H1 (cell line): ENCODE measurements around the gene YTHDC2. TPM values are rescaled to one million over a fixed set of nuclear protein-coding genes. Genes with fewer than 3 reads are reported as not detected.

Experiments used
- CTCF ChIA-PET: fragments of 300-600 bp; sonication (Branson Sonifier 250); formaldehyde crosslinking; loops from one replicate; lab custom pipeline; 2021; ENCODE audit not compliant: partially characterized antibody; lab: Charles Lee
- POLR2A ChIA-PET: fragments of 300-600 bp; sonication (Branson Sonifier 250); formaldehyde crosslinking; loops from one replicate; lab custom pipeline; 2021; ENCODE audit warnings: inconsistent platforms; ENCODE audit not compliant: partially characterized antibody; lab: Charles Lee
- DNase-seq, 2 experiments: peaks; one replicate each; pipeline versions ENCODE4 v3.0.0 to v3.0.0-alpha.2; 2010 to 2022; ENCODE audit warnings: low spot score in 2 of 2, low read depth in 1 of 2, mixed read lengths in 1 of 2
- FAIRE-seq: peaks from 2 replicates; lab custom pipeline; 2011; peaks lifted over from hg19 to GRCh38; lab: Jason Lieb, UNC
- H2AFZ ChIP-seq: 2 replicates; pipeline ENCODE4 v1.8.1; 2012; ENCODE audit warnings: low read length, inconsistent platforms
- H2AK5ac ChIP-seq: 2 replicates; pipeline ENCODE4 v1.6.1; 2013; ENCODE audit warnings: low read depth, low read length
- H2BK120ac ChIP-seq: replicated peaks from 2 replicates; pipeline ENCODE3; 2013; ENCODE audit warnings: low read depth, low read length, inconsistent platforms
- H2BK12ac ChIP-seq: 2 replicates; pipeline ENCODE4 v1.6.1; 2013; ENCODE audit warnings: low read depth, low read length
- H2BK15ac ChIP-seq: 2 replicates; pipeline ENCODE4 v1.6.1; 2013; ENCODE audit warnings: low read length
- H2BK20ac ChIP-seq: 2 replicates; pipeline ENCODE4 v1.6.1; 2013; ENCODE audit warnings: low read length
- H2BK5ac ChIP-seq: 2 replicates; pipeline ENCODE4 v1.6.1; 2013; ENCODE audit warnings: low read depth, low read length
- H3K14ac ChIP-seq: 2 replicates; pipeline ENCODE4 v1.6.1; 2013; ENCODE audit warnings: inconsistent platforms; ENCODE audit not compliant: insufficient read length
- H3K18ac ChIP-seq: 2 replicates; pipeline ENCODE4 v1.6.1; 2013; ENCODE audit warnings: low read length; ENCODE audit errors: extremely low read depth
- H3K23ac ChIP-seq: 2 replicates; pipeline ENCODE4 v1.6.1; 2013; ENCODE audit warnings: inconsistent platforms; ENCODE audit not compliant: insufficient read length
- H3K23me2 ChIP-seq: 2 replicates; pipeline ENCODE4 v1.6.1; 2013; ENCODE audit warnings: low read depth, low read length
- H3K27ac ChIP-seq: 2 replicates; pipeline ENCODE4 v1.6.1; 2011; ENCODE audit warnings: low read depth, low read length, inconsistent platforms
- H3K27me3 ChIP-seq, 4 experiments: replicated peaks in 1 of 4; 1 replicate in 1 of 4; 2 replicates in 3 of 4; pipeline versions ENCODE4 v1.6.1 to v1.8.1; 2011 to 2013; ENCODE audit warnings: low read length in 3 of 4, mild to moderate bottlenecking in 3 of 4, inconsistent platforms in 2 of 4, mixed read lengths in 2 of 4, moderate library complexity in 1 of 4; ENCODE audit not compliant: control insufficient read depth in 3 of 4, insufficient read depth in 3 of 4; ENCODE audit errors: extremely low read depth in 1 of 4
- H3K36me3 ChIP-seq, 4 experiments: 2 replicates each; pipeline versions ENCODE4 v1.6.1 to v1.8.1; 2011 to 2013; ENCODE audit warnings: mild to moderate bottlenecking in 4 of 4, low read length in 3 of 4, moderate library complexity in 2 of 4, control low read depth in 1 of 4, inconsistent platforms in 1 of 4; ENCODE audit not compliant: insufficient read depth in 4 of 4, control insufficient read depth in 2 of 4
- H3K4ac ChIP-seq: replicated peaks from 2 replicates; pipeline ENCODE3; 2013; ENCODE audit warnings: low read length, low read depth, mixed read lengths, inconsistent platforms; ENCODE audit not compliant: insufficient read length
- H3K4me1 ChIP-seq, 4 experiments: replicated peaks in 1 of 4; 1 replicate in 1 of 4; 2 replicates in 3 of 4; pipeline versions ENCODE4 v1.6.1 to v1.8.1; 2011 to 2013; ENCODE audit warnings: low read length in 3 of 4, inconsistent platforms in 2 of 4, mixed read lengths in 1 of 4; ENCODE audit not compliant: insufficient read depth in 4 of 4, control insufficient read depth in 3 of 4
- H3K4me2 ChIP-seq, 2 experiments: 2 replicates each; pipeline versions ENCODE4 v1.6.1 to v1.8.1; 2011 to 2013; ENCODE audit warnings: low read depth in 2 of 2, low read length in 2 of 2, control low read depth in 1 of 2, inconsistent platforms in 1 of 2, mild to moderate bottlenecking in 1 of 2; ENCODE audit not compliant: insufficient read depth in 1 of 2
- H3K4me3 ChIP-seq, 4 experiments: fragments of 200-600, 300-600 bp in 1 of 4; sonication (generic), shearing (Covaris generic), sonication (Bioruptor Twin) in 1 of 4; 2 replicates each; pipeline versions ENCODE4 v1.5.1 to v1.8.1; 2011 to 2016; ENCODE audit warnings: low read length in 4 of 4, low read depth in 3 of 4, control low read depth in 2 of 4, inconsistent platforms in 2 of 4, mild to moderate bottlenecking in 2 of 4, mixed read lengths in 1 of 4, moderate library complexity in 1 of 4; ENCODE audit not compliant: insufficient read depth in 2 of 4; ENCODE audit errors: extremely low read depth in 1 of 4
- H3K56ac ChIP-seq: replicated peaks from 2 replicates; pipeline ENCODE3; 2013; ENCODE audit warnings: low read depth, mild to moderate bottlenecking, mixed read lengths, low read length, inconsistent platforms; ENCODE audit not compliant: insufficient read length
- H3K79me1 ChIP-seq: 2 replicates; pipeline ENCODE4 v1.6.1; 2013; ENCODE audit warnings: low read depth, low read length, control low read depth
- H3K79me2 ChIP-seq, 2 experiments: 2 replicates each; pipeline versions ENCODE4 v1.6.1 to v1.8.1; 2012 to 2013; ENCODE audit warnings: low read length in 2 of 2, mild to moderate bottlenecking in 2 of 2, inconsistent platforms in 1 of 2; ENCODE audit not compliant: insufficient read depth in 2 of 2, control insufficient read depth in 1 of 2
- H3K9ac ChIP-seq, 4 experiments: replicated peaks in 1 of 4; 1 replicate in 1 of 4; 2 replicates in 3 of 4; pipeline versions ENCODE4 v1.6.1 to v1.8.1; 2011 to 2013; ENCODE audit warnings: low read depth in 3 of 4, low read length in 3 of 4, control low read depth in 2 of 4, mild to moderate bottlenecking in 2 of 4, moderate library complexity in 2 of 4, inconsistent platforms in 1 of 4; ENCODE audit errors: extremely low read depth in 1 of 4
- H3K9me3 ChIP-seq, 2 experiments: 2 replicates each; pipeline versions ENCODE4 v1.6.1 to v1.8.1; 2012 to 2013; ENCODE audit warnings: mild to moderate bottlenecking in 2 of 2, moderate library complexity in 2 of 2, control low read depth in 1 of 2, inconsistent platforms in 1 of 2, low read depth in 1 of 2, low read length in 1 of 2, mixed read lengths in 1 of 2; ENCODE audit not compliant: insufficient read depth in 2 of 2
- H4K20me1 ChIP-seq, 2 experiments: replicated peaks in 1 of 2; 2 replicates each; pipeline versions ENCODE3 to v1.8.1; 2011 to 2013; ENCODE audit warnings: inconsistent platforms in 2 of 2, low read length in 2 of 2, mild to moderate bottlenecking in 1 of 2; ENCODE audit not compliant: insufficient read depth in 2 of 2, control insufficient read depth in 1 of 2
- H4K5ac ChIP-seq: 2 replicates; pipeline ENCODE4 v1.6.1; 2013; ENCODE audit warnings: low read length, low read depth, mixed read lengths, inconsistent platforms; ENCODE audit not compliant: insufficient read length
- H4K8ac ChIP-seq: 2 replicates; pipeline ENCODE4 v1.8.0; 2013; ENCODE audit warnings: mild to moderate bottlenecking, moderate library complexity, low read length, inconsistent platforms; ENCODE audit not compliant: insufficient read depth; ENCODE audit errors: extremely low read depth
- H4K91ac ChIP-seq: replicated peaks from 2 replicates; pipeline ENCODE3; 2013; ENCODE audit warnings: low read length, mixed read lengths, inconsistent platforms; ENCODE audit not compliant: insufficient read length
- TEAD4 ChIP-seq: IDR thresholded peaks from 2 replicates; pipeline ENCODE4 v1.6.1; 2012; ENCODE audit warnings: low read depth, low read length, inconsistent platforms, mixed read lengths
- WGBS, 2 experiments: shearing (Covaris generic) in 1 of 2; methylation state at CpG; one replicate each; pipeline versions ENCODE4 v1.1.6 to v1.1.7; 2013 to 2015; ENCODE audit warnings: low lambda C conversion rate in 2 of 2, mixed read lengths in 2 of 2, inconsistent platforms in 1 of 2, low coverage in 1 of 2, missing lambda C conversion rate in 1 of 2; ENCODE audit not compliant: insufficient replicate concordance in 2 of 2, insufficient coverage in 1 of 2, insufficient read length in 1 of 2; ENCODE audit errors: extremely low coverage in 1 of 2, missing lambda C conversion rate in 1 of 2; 5-methylcytosine and 5-hydroxymethylcytosine counted together
- polyA plus RNA-seq, 7 experiments: library from polyadenylated mRNA; depleted of rRNA in 3 of 7; stranded (reverse) in 5 of 7; unstranded in 2 of 7; fragments of >200 nt in 5 of 7; fragments of 200-250 nt in 2 of 7; gene quantifications; 1 replicate in 5 of 7; 2 replicates in 1 of 7; 4 replicates in 1 of 7; pipeline versions ENCODE4 v1.2.1 to v1.2.3, GENCODE V29; 2011 to 2013; ENCODE audit warnings: missing spikeins in 2 of 7, mixed read lengths in 2 of 7
- total RNA-seq: library from RNA; stranded (reverse); fragmentation: NEBNext Ultra II Directional; extraction: Animal tissue kit (Norgen Biotek cat#: 25700); gene quantifications from 2 replicates; pipeline ENCODE4 v1.2.1, GENCODE V29; 2021

Gene YTHDC2
- total and polyA plus RNA-seq, 2 of the 8 experiments (the other 6 are each of a cell fraction or from before 2014, with no cell fraction given), result 4.3 to 20.1 TPM

DNA sequence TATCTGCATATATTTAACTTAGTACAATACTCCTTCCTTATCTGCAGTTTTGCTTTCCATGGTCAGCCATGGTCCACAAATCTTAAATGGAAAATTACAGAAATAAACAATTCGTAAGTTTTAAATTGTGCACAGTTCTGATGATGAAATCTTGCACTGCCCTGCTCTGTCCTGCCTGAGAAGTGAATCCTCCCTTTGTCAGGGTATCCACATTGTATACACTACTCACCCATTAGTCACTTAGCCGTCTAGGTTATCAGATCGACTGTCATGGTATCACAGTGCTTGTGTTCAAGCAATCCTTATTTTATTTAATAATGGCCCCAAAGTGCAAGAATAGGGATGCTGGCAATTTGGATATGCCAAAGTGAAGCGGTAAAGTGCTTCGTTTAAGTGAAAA, 8.3 kb upstream of the YTHDC2 start:
- Histone ChIP-seq H3K9me3 (no peaks in the 10 kb centered on the region), H2BK12ac (no peak overlapping the region), H4K5ac (no peak overlapping the region), H3K4ac (no peak overlapping the region), H3K79me1 (no peaks in the 10 kb centered on the region), H2BK20ac (no peak overlapping the region), H3K56ac (no peak overlapping the region), H3K4me1 (no peaks in the 10 kb centered on the region), H2BK15ac (no peak overlapping the region), H3K18ac (no peak overlapping the region), H3K23me2 (no peaks in the 10 kb centered on the region), H3K36me3 (no peaks in the 10 kb centered on the region), H3K4me2 (no peak overlapping the region), H3K4me3 (no peak overlapping the region), H2BK5ac (no peak overlapping the region), H3K23ac (no peak overlapping the region), H4K20me1 (no peaks in the 10 kb centered on the region), H3K27me3 (no peaks in the 10 kb centered on the region), H3K79me2 (no peaks in the 10 kb centered on the region)
- CTCF ChIA-PET, result interaction anchor here (0.6 to 1.0 kb wide), 2 partner anchors 129 to 884 kb away, joined by 3 read pairs; no protein-coding TSS in a partner anchor
- POLR2A ChIA-PET, result no interaction called here
- no peak for FAIRE-seq
- TF ChIP-seq TEAD4, result no peak
- TF ChIP-seq, all 59 proteins: peak for 0
- H4K8ac ChIP-seq, result no peak overlapping the region
- no peak overlapping the region for H2AFZ ChIP-seq
- no peak overlapping the region for H2BK120ac ChIP-seq
- no peak for DNase-seq
- 88% methylated on average over 5 of the region's 5 CpGs; no CpG with 5 or more reads in 1 of the 2 experiments for WGBS, 2 experiments
- H3K9ac ChIP-seq, result no peak overlapping the region
- H3K14ac ChIP-seq, result no peak overlapping the region
- H3K27ac ChIP-seq, result no peak overlapping the region
- H2AK5ac ChIP-seq, result no peak overlapping the region
- H4K91ac ChIP-seq, result no peak overlapping the region
